ENCODE measurements around the gene TEP1.
A peak's percentile ranks its signal among the peaks of the same experiment; 100 is the strongest.

The TEP1 gene

DNA sequence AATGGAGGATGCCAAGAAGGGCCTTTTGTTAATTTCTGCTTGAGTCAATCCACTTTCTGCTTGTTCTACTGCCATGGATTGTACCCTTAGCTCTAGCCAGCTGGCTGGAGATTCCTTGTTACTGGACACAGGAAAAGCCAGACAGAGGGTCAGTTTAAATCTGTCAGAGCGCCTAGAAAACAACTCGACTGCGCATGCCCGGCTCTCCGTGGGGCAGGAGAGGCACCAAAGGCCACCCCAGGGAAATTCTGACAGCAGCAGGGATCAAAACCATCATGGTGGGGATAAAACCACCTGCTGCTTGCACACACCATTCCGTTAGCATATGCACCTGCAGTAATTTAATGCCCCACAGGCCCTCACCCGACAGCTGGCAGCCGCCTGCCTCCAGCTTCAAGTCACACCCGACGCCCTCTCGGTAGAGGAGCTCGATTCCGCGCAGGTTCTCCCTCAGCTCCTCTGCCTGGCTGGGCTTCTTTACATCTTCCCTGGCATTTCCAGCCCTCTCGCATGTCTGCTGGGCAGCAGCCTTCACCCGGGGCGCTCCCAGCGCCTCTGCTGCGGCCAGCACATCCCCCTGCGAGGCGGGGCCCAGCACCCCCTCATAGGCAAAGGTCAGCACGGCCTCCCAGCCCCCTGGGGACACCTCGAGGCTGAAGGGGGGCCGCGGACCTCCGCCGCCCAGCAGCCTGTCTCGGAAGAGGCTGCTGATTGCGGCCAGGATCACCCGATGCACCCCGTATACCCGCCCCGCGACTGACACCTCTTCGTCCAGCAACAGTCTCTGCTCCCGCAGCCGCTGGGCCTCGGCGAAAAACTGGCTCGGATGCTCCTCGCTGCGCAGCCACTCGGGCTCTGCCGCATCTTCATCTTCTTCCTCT lies 21.6 kb upstream of the TEP1 start:
- no peak for DNase-seq (ENCODE audit: extremely low spot score, insufficient read length, low read depth)
- FAIRE-seq, result no peak

DNA sequence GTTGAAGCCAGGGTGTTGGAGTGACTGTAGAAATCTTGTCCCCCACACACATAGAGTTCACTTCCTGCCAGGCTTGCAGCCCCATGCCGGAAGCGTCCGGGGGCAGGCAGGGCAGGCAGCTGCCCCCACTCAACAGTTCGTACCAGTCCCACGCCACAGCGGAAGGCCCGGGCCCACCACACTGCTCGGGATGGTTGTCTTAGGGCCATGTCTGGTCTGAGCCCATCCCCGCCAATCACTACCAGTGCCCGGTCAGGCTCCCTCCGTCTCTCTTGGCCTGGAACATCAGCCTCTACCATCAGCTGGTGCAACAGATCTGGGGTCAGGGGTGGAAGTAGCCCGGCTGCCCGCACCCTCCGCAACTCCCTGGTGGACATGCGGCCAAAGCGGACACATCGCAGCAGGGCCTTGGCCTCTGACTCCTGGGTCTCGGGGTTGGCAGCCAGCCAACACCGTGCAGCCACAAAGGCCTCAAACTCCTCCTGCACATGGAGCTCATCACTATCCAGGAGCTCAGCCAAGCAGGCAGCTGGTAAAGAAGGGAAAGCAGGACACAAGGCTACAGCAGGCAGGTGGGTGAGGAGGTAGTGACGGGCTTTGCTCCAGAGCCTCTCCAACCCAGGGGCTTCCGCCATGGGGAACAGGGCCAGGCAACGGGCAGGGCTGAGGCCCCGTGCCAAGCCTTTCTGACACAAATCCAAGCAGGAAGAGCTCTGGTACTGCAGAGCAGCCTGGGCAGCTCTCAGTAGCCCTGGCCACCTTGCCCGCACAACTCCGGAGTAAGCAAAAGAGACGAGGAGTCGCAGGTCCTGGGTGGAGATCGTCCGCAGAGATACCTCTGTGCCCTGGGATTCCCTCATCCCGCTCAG lies 16.7 kb upstream of the TEP1 start:
- FAIRE-seq, result no peak
- DNase-seq (ENCODE audit: extremely low spot score, insufficient read length, low read depth), result no peak

DNA sequence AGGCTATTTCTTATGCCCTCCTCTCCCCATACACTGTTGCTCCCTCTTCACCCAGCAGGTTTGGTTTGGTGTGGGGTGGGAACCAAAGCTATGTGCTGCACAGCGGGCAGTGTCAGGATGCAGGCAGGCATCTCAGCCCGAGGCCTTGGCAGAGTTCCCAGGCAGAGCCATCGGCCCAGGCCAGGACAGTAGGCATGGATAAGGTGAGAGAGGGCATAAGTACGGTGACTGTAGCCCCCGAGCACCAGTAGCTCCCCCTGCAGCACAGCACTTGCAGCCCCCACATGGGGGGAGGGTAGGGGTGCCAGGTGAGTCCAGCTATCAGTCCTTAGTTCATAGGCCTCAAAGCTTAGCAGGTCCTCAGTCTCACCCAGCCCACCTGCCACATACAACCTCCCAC lies 15.5 kb upstream of the TEP1 start:
- no peak for DNase-seq (ENCODE audit: extremely low spot score, insufficient read length, low read depth)
- no peak for FAIRE-seq

DNA sequence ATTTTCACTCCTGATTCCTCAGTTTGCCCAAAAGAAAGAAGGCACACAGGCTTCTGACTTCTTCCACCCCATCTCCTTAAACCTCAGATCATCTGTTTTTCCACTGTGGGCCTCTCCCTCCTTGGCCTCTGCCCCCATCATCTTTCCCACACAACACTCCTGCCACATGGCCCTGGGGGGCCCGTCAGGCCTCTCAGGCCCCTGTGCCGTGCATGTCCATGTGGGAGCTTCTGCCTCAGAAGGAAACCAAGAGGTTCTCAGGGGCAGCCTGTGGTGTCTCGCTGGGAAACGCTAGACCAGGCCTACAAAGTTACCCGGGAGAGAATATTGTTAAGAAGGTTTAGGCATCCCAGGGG lies 14.7 kb upstream of the TEP1 start:
- DNase-seq (ENCODE audit: extremely low spot score, insufficient read length, low read depth) (no peak), FAIRE-seq (no peak)

DNA sequence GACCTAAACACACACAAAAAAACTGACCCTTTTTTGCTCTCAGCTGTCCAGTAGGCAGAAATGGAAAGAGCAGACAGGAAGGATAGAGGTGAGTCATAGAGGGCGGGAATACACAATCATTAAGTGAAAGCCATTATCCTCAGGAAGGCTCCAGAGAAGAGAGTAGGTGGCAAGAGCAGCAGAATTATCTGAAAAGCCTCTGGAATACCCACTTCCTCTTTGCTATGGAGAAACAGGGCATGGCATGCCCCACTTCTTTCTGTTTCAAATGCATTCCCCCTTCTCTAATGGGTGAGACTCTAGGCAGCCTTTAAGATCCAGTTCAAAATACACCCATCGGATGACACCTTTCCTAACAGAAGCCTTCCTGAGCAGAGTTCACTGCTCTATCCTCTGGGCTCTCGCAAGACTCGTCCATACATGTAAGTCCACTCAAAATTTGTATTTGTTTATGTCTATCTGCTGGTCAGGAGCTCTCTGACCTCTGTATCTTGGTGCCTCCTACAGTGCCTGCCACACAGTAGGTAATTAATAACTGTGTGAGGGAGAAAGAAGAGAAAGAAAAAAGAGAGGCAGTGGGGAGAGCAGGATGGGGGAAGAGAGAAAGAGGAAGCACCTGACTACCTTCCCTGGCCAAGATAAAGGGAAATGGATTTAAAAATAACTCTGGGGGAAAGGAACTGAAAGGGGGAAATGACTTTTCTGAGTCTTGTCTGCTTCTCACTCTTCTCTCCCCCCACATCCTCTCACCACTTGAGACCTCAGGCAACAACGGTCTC lies 14.1 kb upstream of the TEP1 start:
- FAIRE-seq, result peak; percentile 96
- DNase-seq (ENCODE audit: extremely low spot score, insufficient read length, low read depth), result peak; percentile 64

DNA sequence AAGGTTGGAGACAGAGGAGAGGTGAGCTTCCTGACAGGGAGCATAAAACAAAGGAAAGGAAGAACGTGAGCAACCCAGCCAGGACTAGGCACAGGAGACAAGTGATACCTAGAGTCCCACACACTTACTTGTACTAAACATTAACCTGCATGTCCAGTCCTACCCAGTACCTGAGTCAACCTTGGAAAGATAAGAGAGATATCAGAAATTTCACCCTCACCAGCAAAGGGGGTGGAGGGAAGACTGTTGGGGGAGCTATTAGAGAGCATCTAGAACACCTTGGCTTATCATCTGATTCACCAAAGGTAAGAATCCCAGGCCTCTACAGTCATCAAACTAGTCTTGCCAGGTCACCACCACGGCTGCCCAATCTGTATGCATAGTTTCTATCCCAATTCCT lies 11.6 kb upstream of the TEP1 start:
- FAIRE-seq (peak; percentile 60), DNase-seq (ENCODE audit: extremely low spot score, insufficient read length, low read depth) (no peak)

DNA sequence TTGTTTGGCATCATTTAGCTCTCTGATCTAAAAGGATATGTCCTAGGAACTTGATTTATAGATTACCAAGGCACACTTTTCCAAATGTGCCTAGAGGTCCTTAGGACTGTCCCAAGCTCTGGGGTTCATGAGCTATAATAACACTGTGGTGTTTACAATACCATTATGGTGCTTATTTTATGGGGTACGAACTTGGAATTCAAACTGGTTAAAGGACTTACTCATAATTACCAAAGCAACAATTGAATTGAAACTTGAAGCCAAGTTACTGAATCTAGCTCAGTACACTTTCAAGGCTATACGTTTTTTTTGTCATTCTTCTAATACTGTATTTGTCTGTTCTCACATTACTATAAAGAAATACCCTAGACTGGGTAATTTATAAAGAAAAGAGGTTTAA lies 9.6 kb upstream of the TEP1 start:
- no peak for DNase-seq (ENCODE audit: extremely low spot score, insufficient read length, low read depth)
- FAIRE-seq, result no peak

DNA sequence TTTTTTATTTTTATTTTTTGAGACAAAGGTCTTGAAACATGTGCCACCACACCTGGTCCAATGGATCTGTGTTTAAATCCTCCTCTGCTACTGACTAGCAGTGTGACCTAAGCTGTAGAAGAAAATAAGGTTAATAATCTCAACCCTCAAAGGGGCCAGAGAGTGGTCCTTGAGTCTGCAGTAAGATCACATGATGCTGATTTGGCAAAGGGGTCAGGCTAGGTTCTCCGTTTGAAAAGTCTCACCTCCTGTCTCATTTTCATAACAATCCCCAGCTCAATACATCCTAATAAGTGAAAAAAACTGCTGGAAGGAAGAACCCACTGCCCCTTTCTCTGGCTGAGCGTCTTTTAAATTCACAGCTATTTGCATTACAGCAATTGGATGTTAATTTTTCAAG lies 8.0 kb upstream of the TEP1 start:
- DNase-seq (ENCODE audit: extremely low spot score, insufficient read length, low read depth), result no peak
- FAIRE-seq, result no peak

DNA sequence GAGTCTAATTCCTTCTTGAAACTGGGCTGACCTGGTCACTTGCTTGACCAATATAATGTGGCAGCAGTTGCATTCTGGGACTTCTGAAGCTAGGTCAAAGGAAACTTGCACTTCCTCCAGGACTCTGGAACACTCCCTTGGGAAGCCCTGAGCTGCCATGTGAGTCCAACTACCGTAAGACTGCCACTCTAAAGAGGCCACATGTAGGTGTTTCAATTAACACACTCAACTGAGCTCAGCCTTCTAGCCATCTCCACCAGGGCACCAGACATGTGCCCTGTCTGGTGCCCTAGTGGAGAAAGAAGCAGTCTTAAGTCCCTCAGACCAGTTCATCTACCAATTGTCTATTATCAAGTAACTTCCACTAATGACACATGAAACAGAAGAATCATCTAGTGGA lies 6.1 kb upstream of the TEP1 start:
- FAIRE-seq, result no peak
- no peak for DNase-seq (ENCODE audit: extremely low spot score, insufficient read length, low read depth)

DNA sequence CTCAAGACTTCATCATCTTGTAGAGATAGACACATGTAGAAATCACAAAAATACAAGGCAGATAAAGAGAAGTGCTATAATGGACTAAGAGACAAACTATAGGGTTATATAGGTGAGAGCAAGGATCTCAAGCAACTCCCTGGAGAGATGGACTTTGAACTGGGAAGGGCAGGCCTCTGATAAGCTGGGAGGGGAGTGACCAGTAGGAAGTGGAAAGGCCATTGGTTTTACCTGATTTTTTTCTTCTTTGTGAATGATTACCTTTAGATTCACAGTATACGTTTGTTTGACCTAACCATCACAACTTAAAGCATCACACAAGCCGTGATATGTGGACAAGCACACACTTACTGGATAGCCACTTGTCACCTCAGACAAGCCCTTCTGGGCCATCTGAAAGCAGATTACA lies 5.2 kb upstream of the TEP1 start:
- no peak for DNase-seq (ENCODE audit: extremely low spot score, insufficient read length, low read depth)
- no peak for FAIRE-seq

DNA sequence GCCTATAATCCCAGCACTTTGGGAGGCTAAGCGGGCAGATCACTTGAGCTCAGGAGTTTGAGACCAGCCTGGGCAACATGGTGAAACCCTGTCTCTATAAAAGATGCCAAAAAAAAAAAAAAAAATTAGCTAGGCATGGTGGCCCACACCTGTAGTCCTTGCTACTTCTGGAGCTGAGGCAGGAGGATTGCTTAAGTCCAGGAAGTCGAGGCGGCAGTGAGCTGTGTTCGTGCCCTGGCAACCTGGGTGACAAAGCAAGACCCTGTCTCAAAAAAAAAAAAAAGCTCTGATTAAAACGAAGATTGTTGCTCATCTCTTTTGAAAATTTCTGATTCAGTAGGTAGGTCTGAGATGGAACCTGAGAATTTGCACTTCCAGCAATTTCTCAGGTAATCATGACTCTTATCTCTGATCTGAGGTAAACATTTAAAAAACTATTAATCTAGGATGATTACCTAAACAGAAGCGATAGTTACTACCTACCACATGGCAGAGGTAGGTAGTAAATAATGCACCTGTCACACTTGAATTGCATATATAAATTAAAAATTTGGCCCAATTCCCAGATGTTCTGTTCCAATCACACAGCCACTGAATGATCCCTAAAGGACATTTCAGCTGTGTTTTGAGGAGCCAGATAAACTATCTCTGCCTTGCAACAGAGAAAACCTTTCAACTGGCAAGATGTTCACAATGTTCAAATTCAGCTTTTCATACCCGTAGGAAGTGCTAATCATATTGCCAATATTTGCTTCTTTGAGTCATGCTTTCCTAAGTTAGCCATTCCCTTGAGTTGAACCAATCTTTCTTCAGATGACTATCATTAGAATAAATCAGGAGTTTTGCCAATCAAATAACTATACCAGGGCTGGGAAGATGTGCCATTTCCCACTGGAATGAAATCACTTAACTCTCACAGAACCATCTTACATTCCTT lies 4.2 kb upstream of the TEP1 start:
- no peak for DNase-seq (ENCODE audit: extremely low spot score, insufficient read length, low read depth)
- no peak for FAIRE-seq

DNA sequence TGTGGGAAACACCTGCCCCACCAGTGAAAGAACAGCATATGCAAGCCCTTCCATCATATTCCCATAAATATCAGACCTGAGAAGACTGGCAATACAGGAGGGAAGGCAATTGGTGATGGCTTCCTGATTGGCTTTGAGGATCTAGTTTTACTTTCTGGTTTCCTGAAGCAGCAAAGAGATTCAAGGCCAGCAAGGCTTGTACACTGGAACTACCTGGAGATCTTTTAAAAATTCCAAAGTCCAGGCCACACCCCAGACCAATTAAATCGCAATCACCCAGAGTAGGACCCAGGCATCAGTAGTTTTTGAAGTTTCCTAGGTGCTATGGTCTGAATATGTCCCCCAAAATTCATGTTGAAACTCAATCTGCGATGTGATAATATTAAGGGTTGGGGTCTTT lies 2.9 kb upstream of the TEP1 start:
- no peak for FAIRE-seq
- no peak for DNase-seq (ENCODE audit: extremely low spot score, insufficient read length, low read depth)

DNA sequence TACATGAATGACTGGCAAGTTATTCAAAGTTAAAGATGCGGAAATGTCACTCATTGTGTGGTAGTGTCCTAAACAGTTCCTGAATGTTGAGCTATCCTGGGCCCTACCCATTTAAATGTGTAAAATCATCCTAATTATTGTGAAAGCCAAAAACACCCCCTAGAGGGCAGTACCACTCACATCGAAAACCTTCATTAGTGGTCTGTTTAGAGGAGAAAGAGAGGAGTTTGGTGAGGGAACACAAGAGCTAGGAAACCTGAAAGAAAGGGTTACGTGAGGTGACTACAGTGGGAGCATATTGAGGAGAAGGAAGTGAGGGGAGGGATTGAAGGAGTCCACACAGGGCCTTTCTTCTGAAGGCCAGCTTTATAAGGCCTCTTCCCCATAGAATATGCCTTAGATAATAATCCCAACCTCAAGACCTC lies 2.5 kb upstream of the TEP1 start:
- DNase-seq (ENCODE audit: extremely low spot score, insufficient read length, low read depth), result no peak

DNA sequence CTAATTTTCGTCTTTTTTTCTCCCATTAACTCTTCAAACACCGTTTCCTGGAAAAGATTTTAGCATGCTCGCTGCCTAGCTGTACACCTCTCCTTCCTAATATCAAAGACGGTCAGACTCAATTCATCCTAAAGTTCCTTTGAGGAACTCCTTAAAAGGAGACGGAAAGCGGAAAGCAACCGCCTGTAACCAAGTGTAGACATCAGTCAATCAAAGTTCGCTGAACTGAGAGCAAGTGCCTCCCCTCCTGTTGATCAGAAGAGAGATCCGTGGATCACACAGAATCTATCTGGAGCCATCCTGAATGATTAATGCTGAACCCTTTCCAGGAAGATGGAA lies 412 bp upstream of the TEP1 start:
- DNase-seq (ENCODE audit: extremely low spot score, insufficient read length, low read depth) (no peak), FAIRE-seq (peak; percentile 75)

More for the DNA sequence above, 2.5 kb upstream of the TEP1 start:
- FAIRE-seq, result peak; percentile 93

DNA sequence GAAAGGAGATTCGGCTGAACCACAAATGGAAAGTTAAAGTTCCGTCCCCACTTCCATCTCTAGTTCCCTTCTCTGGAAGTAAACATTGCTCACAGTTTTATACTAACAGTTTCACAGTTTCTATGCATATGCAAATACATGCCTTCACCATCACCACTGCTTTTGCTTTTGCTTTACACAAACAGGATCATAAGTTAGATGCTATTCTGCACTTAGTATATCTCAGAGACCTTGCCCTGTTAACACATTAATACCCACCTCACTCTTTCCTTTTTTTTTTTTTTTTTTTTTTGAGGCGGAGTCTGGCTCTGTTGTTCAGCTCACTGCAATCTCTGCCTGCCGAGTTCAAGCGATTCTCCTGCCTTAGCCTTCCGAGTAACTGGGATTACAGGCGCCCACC lies 890 bp downstream of the TEP1 start:
- FAIRE-seq, result peak; percentile 84
- no peak for DNase-seq (ENCODE audit: extremely low spot score, insufficient read length, low read depth)

DNA sequence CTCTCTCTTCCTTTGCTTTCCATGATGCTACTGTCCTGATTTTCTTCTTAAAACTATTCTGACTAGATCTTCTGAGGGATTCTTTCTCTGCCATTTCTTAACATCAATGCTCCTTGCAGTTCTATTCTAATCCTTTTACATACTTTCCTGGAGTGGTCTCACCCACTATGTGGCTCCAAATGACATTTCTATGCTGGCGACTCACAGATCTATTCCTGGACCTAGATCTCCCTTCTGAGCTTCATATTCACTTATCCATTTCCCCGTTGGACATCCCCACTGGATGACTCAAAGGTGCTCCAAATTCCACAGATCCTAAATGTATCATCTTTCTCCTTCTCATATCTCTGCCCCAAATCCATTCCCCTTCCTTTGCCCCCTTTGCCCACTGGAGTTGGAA lies 4.1 kb downstream of the TEP1 start:
- DNase-seq (ENCODE audit: extremely low spot score, insufficient read length, low read depth), result no peak
- no peak for FAIRE-seq

DNA sequence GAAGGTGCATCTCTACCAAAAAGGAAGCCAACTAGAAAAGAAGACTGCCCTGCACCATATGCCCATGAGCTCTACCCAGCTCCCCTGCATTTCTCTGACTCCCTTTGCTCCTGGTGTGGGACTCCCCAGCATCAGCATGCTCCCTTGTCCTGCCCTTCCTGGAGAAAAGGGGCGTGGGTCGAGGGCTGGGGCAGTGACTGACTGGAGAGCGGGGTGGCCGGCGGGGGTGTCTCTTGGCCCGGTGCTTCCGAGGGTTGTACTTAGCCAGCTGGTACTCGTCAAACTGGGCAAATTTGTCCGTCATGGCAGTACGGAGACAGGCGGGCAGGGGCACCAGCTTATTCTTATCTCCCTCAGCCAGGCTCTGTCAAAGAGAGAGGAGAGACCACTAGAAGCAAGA lies 9.8 kb downstream of the TEP1 start:
- DNase-seq (ENCODE audit: extremely low spot score, insufficient read length, low read depth), result no peak

DNA sequence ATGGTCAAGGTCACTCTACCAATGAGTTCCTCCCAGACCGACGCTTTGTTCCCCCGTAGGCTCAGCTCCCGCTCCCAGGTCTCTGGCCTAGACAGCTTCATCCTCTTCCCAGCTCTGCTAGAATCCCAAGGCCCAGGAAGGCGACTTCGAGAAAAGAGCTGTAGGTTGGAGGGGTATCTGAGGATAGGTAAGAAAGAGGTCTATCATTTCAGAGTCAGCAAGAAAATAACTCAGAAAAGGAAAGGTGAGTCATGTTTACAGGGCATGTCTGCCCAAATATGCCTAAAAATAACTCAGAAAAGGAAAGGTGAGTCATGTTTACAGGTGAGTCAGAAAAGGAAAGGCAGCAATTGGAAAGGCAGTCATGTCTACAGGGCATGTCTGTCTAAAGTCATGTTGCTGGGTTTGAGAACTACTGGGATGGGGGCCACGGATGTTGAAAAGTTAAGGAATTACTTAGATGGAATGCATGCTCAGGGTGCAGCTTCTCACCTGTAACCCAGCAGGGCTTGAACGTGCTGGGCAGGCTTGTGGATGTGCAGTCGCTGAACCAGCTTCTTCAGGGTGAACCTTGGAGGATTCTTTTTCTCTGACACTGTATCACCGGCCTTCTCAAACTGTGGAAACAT lies 12.2 kb downstream of the TEP1 start:
- DNase-seq (ENCODE audit: extremely low spot score, insufficient read length, low read depth), result no peak
- FAIRE-seq, result no peak

More for the DNA sequence above, 9.8 kb downstream of the TEP1 start:
- FAIRE-seq, result no peak

DNA sequence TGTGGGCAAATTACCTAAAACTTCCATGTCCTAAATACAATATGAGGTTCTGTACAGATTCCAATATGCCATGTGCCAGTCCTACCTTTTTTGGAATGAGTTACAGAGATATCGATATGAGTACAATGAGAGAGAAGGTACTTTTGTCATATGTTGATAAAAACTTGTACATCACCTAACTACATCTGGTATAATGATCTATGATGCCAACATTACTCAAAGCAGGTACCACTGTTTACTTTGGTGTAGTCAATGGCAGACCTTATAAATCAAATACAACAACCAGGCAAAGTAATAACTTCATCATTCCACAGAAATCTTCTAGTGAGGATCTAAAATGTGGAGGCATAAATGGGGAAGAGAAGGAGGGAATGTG lies 12.7 kb downstream of the TEP1 start:
- DNase-seq (ENCODE audit: extremely low spot score, insufficient read length, low read depth), result no peak
- FAIRE-seq, result no peak
